Liver (tissue), 9 donors: Measurements from ENCODE around the gene TTC28. TPM values are rescaled to one million over a fixed set of nuclear protein-coding genes. Genes with fewer than 3 reads are reported as not detected.

Experiments
- DNase-seq: peaks from one replicate; pipeline ENCODE4 v3.0.0-alpha.2; 2017; ENCODE audit warnings: low spot score
- H3K27ac ChIP-seq, 2 donors: one replicate each; pipeline ENCODE4 v1.7.0; 2013; ENCODE audit warnings: inconsistent platforms in 2 of 2, low read length in 2 of 2, control low read depth in 1 of 2, low read depth in 1 of 2, mild to moderate bottlenecking in 1 of 2
- H3K27me3 ChIP-seq, 4 donors: one replicate each; pipeline versions ENCODE4 v1.6.1 to v1.7.0; 2013; ENCODE audit warnings: low read length in 3 of 4, inconsistent platforms in 1 of 4, mild to moderate bottlenecking in 1 of 4, moderate library complexity in 1 of 4; ENCODE audit not compliant: control insufficient read depth in 4 of 4, insufficient read depth in 4 of 4
- H3K36me3 ChIP-seq, 4 donors: one replicate each; pipeline versions ENCODE4 v1.6.1 to v1.7.0; 2013; ENCODE audit warnings: low read length in 3 of 4, mild to moderate bottlenecking in 3 of 4, low read depth in 1 of 4, moderate library complexity in 1 of 4; ENCODE audit not compliant: control insufficient read depth in 4 of 4, insufficient read depth in 3 of 4
- H3K4me1 ChIP-seq, 4 donors: one replicate each; pipeline versions ENCODE4 v1.6.1 to v1.7.0; 2013; ENCODE audit warnings: low read length in 3 of 4, mild to moderate bottlenecking in 3 of 4, moderate library complexity in 1 of 4; ENCODE audit not compliant: control insufficient read depth in 4 of 4, insufficient read depth in 4 of 4
- H3K4me3 ChIP-seq, 3 donors: one replicate each; pipeline versions ENCODE4 v1.6.1 to v1.7.0; 2013; ENCODE audit warnings: low read length in 3 of 3, control low read depth in 1 of 3, low read depth in 1 of 3, mild to moderate bottlenecking in 1 of 3
- H3K9ac ChIP-seq, 2 donors: one replicate each; pipeline ENCODE4 v1.7.0; 2013; ENCODE audit warnings: low read length in 2 of 2, mild to moderate bottlenecking in 2 of 2, moderate library complexity in 2 of 2, control low read depth in 1 of 2, low read depth in 1 of 2
- H3K9me3 ChIP-seq, 4 donors: one replicate each; pipeline versions ENCODE4 v1.6.1 to v1.7.0; 2013; ENCODE audit warnings: low read length in 3 of 4; ENCODE audit not compliant: control insufficient read depth in 4 of 4
- ATF3 ChIP-seq: IDR thresholded peaks from 2 replicates; pipeline ENCODE4 v1.6.1; 2016; ENCODE audit warnings: antibody characterized with exemption
- EGR1 ChIP-seq, 2 donors: IDR thresholded peaks; 2 replicates each; pipeline ENCODE4 v1.6.1; 2016 to 2018; ENCODE audit warnings: antibody characterized with exemption in 2 of 2, low read depth in 2 of 2
- FOXA1 ChIP-seq: IDR thresholded peaks from 2 replicates; pipeline ENCODE4 v1.6.1; 2016; ENCODE audit warnings: antibody characterized with exemption
- FOXA2 ChIP-seq: IDR thresholded peaks from 2 replicates; pipeline ENCODE4 v1.6.1; 2016; ENCODE audit warnings: antibody characterized with exemption
- JUND ChIP-seq, 2 donors: IDR thresholded peaks; 2 replicates each; pipeline ENCODE4 v1.6.1; 2016; ENCODE audit warnings: antibody characterized with exemption in 2 of 2
- NR2F2 ChIP-seq: IDR thresholded peaks from 2 replicates; pipeline ENCODE4 v1.6.1; 2016; ENCODE audit warnings: antibody characterized with exemption
- RAD21 ChIP-seq, 2 donors: IDR thresholded peaks; 2 replicates each; pipeline ENCODE4 v1.6.1; 2016; ENCODE audit warnings: antibody characterized with exemption in 2 of 2, mild to moderate bottlenecking in 2 of 2
- REST ChIP-seq: IDR thresholded peaks from 2 replicates; pipeline ENCODE4 v1.6.1; 2016; ENCODE audit warnings: antibody characterized with exemption, mild to moderate bottlenecking
- RXRA ChIP-seq, 2 donors: IDR thresholded peaks; 2 replicates each; pipeline ENCODE4 v1.6.1; 2017 to 2018; ENCODE audit warnings: antibody characterized with exemption in 2 of 2, mild to moderate bottlenecking in 1 of 2
- SP1 ChIP-seq: IDR thresholded peaks from 2 replicates; pipeline ENCODE4 v1.6.1; 2018; ENCODE audit warnings: antibody characterized with exemption, mild to moderate bottlenecking
- WGBS: extraction: QIAGEN DNeasy Blood & Tissue Kit; methylation state at CpG from one replicate; pipeline ENCODE4 v1.1.7; 2013; 5-methylcytosine and 5-hydroxymethylcytosine counted together
- polyA plus RNA-seq, 2 donors: library from polyadenylated mRNA; stranded (reverse) in 1 of 2; unstranded in 1 of 2; fragments of 200-250 nt in 1 of 2; fragments of >200 nt in 1 of 2; fragmentation: Nextera tagmentation in 1 of 2; extraction: Ambion mirVana in 1 of 2; gene quantifications; one replicate each; pipeline versions ENCODE4 v1.2.1 to v1.2.3, GENCODE V29; 2013 to 2015
- total RNA-seq, 2 donors: library from RNA; depleted of rRNA; stranded (reverse); fragments of >200 nt; gene quantifications; one replicate each; pipeline ENCODE4 v1.2.3, GENCODE V29; 2014
- TF ChIP-seq, protein P1 (sequence below): IDR thresholded peaks from 2 replicates; pipeline ENCODE4 v1.6.1; 2016; ENCODE audit warnings: antibody characterized with exemption
- TF ChIP-seq, protein P2 (sequence below): fragments of 150-350 bp; IDR thresholded peaks from 2 replicates; pipeline ENCODE4 v1.5.1; 2017; ENCODE audit warnings: improper control_type of control experiment, low read depth, low read length; ENCODE audit not compliant: missing input control
- TF ChIP-seq, protein P3 (sequence below): IDR thresholded peaks from 2 replicates; pipeline ENCODE4 v1.6.1; 2016; ENCODE audit warnings: antibody characterized with exemption
- donor health status: healthy.
- donor health status: healthy.
- donor health status: healthy.
- donor health status: healthy.
- donor health status: healthy.

The TTC28 gene
- total and polyA plus RNA-seq, 4 donors: 4.2 to 19.4 (median 5.9) TPM

DNA sequence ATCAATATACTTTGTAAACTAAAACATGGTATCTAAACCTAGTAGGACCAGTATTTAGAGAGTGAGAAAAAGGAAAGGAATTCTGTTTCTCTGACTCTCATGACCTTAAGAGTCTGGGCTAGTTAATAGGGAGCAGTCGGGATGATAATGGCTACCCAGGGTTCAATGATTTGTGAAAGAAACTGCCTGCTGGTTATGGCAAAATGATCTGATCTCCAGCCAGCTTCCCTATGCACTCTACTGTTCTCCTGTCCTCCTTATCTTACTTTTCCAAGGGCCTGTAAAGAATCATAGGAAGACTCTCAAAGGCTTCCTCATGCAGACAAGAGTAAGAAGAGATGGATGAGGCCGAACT is 567.5 kb downstream of the TTC28 start:
- no peak overlapping the region for H3K9ac ChIP-seq
- no peak for TF ChIP-seq REST
- TF ChIP-seq RXRA (IDR thresholded peaks at IDR 0.05): no peak
- TF ChIP-seq, protein P1, sequence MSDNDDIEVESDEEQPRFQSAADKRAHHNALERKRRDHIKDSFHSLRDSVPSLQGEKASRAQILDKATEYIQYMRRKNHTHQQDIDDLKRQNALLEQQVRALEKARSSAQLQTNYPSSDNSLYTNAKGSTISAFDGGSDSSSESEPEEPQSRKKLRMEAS: no peak
- no peak for TF ChIP-seq FOXA1
- TF ChIP-seq, protein P2, sequence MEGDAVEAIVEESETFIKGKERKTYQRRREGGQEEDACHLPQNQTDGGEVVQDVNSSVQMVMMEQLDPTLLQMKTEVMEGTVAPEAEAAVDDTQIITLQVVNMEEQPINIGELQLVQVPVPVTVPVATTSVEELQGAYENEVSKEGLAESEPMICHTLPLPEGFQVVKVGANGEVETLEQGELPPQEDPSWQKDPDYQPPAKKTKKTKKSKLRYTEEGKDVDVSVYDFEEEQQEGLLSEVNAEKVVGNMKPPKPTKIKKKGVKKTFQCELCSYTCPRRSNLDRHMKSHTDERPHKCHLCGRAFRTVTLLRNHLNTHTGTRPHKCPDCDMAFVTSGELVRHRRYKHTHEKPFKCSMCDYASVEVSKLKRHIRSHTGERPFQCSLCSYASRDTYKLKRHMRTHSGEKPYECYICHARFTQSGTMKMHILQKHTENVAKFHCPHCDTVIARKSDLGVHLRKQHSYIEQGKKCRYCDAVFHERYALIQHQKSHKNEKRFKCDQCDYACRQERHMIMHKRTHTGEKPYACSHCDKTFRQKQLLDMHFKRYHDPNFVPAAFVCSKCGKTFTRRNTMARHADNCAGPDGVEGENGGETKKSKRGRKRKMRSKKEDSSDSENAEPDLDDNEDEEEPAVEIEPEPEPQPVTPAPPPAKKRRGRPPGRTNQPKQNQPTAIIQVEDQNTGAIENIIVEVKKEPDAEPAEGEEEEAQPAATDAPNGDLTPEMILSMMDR: no peak
- TF ChIP-seq JUND (IDR thresholded peaks at IDR 0.05): no peak
- no peak for TF ChIP-seq SP1
- no peak for TF ChIP-seq NR2F2
- TF ChIP-seq ATF3: no peak
- TF ChIP-seq FOXA2: no peak
- no peak for TF ChIP-seq EGR1 (IDR thresholded peaks at IDR 0.05; ENCODE audit: low read depth in 2 of 2)
- WGBS: 82% methylated on average over 2 of the region's 2 CpGs
- H3K36me3 ChIP-seq: peaks cover 0 to 2% (median 0%) of the 10 kb centered on the region in 4 donors
- H3K9me3 ChIP-seq: no peaks in the 10 kb centered on the region
- H3K4me1 ChIP-seq: no peaks in the 10 kb centered on the region
- no peak overlapping the region for H3K27ac ChIP-seq
- no peak overlapping the region for H3K4me3 ChIP-seq
- no peak for DNase-seq
- H3K27me3 ChIP-seq: no peaks in the 10 kb centered on the region

DNA sequence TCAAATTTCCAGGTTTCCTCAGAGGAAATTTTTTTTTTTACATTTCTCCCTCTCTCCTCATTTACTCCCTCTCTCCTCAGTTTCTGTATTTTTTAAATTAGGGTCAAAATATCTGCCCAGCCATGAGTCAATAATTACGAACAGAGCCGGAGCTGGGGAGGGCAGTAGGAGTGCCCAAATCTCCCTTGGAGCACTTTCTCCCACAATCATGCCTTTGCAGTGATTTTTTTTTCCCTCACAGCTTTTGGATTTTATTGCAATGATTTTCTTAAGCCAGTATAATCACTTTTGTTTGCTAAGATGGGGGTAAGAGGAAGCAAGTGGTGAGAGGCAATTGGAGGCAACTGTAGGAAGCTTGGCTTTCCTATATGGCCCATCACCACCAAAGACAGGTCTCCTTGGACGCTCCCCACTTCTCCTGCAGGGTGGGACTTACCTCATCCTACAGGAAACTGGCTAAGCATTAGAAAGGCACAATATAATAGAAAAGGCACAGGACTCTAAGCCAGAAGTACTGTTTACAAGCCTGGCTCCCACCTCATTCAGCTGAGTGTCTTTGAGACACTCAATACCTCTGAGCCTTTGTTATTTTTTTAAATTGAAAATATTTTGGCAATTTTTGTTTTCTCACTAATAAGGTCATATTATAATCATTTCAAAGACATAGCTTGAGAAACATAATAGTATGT is 568.0 kb downstream of the TTC28 start:
- Histone ChIP-seq H3K27me3 (no peaks in the 10 kb centered on the region), H3K36me3 (peaks cover 0 to 2% (median 0%) of the 10 kb centered on the region in 4 donors), H3K4me3 (no peak overlapping the region), H3K4me1 (no peaks in the 10 kb centered on the region), H3K27ac (no peak overlapping the region), H3K9me3 (no peaks in the 10 kb centered on the region), H3K9ac (no peak overlapping the region)
- TF ChIP-seq RAD21 (IDR thresholded peaks at IDR 0.05) (no peak), ATF3 (no peak), JUND (IDR thresholded peaks at IDR 0.05) (no peak)
- TF ChIP-seq, protein P3, sequence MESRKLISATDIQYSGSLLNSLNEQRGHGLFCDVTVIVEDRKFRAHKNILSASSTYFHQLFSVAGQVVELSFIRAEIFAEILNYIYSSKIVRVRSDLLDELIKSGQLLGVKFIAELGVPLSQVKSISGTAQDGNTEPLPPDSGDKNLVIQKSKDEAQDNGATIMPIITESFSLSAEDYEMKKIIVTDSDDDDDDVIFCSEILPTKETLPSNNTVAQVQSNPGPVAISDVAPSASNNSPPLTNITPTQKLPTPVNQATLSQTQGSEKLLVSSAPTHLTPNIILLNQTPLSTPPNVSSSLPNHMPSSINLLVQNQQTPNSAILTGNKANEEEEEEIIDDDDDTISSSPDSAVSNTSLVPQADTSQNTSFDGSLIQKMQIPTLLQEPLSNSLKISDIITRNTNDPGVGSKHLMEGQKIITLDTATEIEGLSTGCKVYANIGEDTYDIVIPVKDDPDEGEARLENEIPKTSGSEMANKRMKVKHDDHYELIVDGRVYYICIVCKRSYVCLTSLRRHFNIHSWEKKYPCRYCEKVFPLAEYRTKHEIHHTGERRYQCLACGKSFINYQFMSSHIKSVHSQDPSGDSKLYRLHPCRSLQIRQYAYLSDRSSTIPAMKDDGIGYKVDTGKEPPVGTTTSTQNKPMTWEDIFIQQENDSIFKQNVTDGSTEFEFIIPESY: no peak
- TF ChIP-seq, protein P1: no peak
- 92% methylated on average over 3 of the region's 3 CpGs for WGBS
- DNase-seq: no peak
